ENCODE results near the gene FOXO3. TPM values are rescaled to one million over a fixed set of nuclear protein-coding genes. Genes with fewer than 3 reads are reported as not detected.

FOXO3 gene
- 10 to 100 TPM; 18.1 to 45.2 (median 23.8) TPM for total RNA-seq
- long read RNA-seq, partial matches to known transcripts: 3 of 11 reads
- long read RNA-seq, other reads (novel, unspliced or antisense): 8 of 11 reads

GRCh38 chr6:108560463-108561308, at the start of gene FOXO3:
FOXO3 (plus strand) TSS chr6:108560917; CDS start chr6:108561209, 292 bp downstream.
- H3K36me3 ChIP-seq: peaks cover 0 to 5% (median 0%) of the 10 kb centered on the region in 4 donors
- peaks cover 0 to 51% (median 17%) of the 10 kb centered on the region in 4 donors for H3K4me1 ChIP-seq
- H3K4me3 ChIP-seq: peak within 1 kb of the TSS; percentile 90 to 93 (median 92)
- DNase-seq (peak; percentile 96 to 97 (median 97)), ATAC-seq (peak; percentile 50 to 68 (median 59))
- WGBS (ENCODE audit: insufficient coverage, low coverage, low lambda C conversion rate, missing lambda C conversion rate): 0% methylated on average over 5 of the region's 110 CpGs
- H3K27me3 ChIP-seq: no peaks in the 10 kb centered on the region
- intact Hi-C loops (cut with DNase I): loop anchor here in 1 of 2 donors (10.0 kb wide), 1 partner anchor 94 kb away; no protein-coding TSS in a partner anchor
- TF ChIP-seq CTCF (IDR thresholded peaks at IDR 0.05) (peak in 1 of 4 donors; percentile 7), POLR2A (IDR thresholded peaks at IDR 0.05) (peak; percentile 92)
- peak within 1 kb of the TSS; percentile 91 to 99 (median 98) for H3K27ac ChIP-seq
- H3K9me3 ChIP-seq: no peaks in the 10 kb centered on the region

GRCh38 chr6:108518714-108519576, 41.8 kb upstream of the FOXO3 start:
- DNase-seq (no peak), ATAC-seq (peak; percentile 56 to 68 (median 60))
- intact Hi-C loops (cut with DNase I): no loop called here
- no peak for TF ChIP-seq POLR2A (IDR thresholded peaks at IDR 0.05)
- peak; percentile 36 to 51 (median 50) for TF ChIP-seq CTCF (IDR thresholded peaks at IDR 0.05)
- Histone ChIP-seq H3K36me3 (no peaks in the 10 kb centered on the region), H3K4me3 (no peak overlapping the region), H3K27ac (no peak overlapping the region), H3K27me3 (no peaks in the 10 kb centered on the region), H3K9me3 (no peaks in the 10 kb centered on the region), H3K4me1 (no peaks in the 10 kb centered on the region)
- WGBS (ENCODE audit: insufficient coverage, low coverage, low lambda C conversion rate, missing lambda C conversion rate): 73% methylated on average over 5 of the region's 5 CpGs

- intact Hi-C loops (cut with DNase I): loop anchor here (10.0 kb wide), 2 partner anchors 537 to 547 kb away; no protein-coding TSS in a partner anchor
- DNase-seq (no peak), ATAC-seq (no peak)
- H3K4me1 ChIP-seq: no peaks in the 10 kb centered on the region
- H3K9me3 ChIP-seq: no peaks in the 10 kb centered on the region
- no peak for TF ChIP-seq POLR2A (IDR thresholded peaks at IDR 0.05)
- TF ChIP-seq CTCF (IDR thresholded peaks at IDR 0.05): no peak
- 83% methylated on average over 1 of the region's 1 CpG for WGBS (ENCODE audit: insufficient coverage, low coverage, low lambda C conversion rate, missing lambda C conversion rate)
- H3K27ac ChIP-seq: no peak overlapping the region
- no peak overlapping the region for H3K4me3 ChIP-seq
- no peaks in the 10 kb centered on the region for H3K27me3 ChIP-seq
- H3K36me3 ChIP-seq: no peaks in the 10 kb centered on the region
Observed at GRCh38 chr6:108521616-108522107, 39.1 kb upstream of the FOXO3 start.

DNA sequence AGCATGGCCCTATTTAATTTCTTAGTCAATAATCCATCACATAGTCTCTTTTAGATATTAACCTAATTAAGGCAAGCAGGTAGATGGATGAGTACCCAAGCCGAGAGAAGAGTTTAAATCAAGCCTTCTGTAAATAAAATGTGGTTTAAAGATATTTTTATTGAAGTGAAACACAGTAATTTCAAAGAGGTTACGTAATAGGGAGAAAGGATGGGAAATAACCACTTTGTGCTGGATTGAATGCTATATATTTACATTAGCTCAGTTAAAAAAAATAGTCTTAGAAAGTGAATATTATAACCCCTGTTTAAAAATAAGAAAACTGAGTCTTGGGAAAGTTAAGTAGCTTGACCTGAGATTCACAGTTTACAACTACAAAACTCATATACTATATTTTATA, 37.0 kb upstream of the FOXO3 start:
- Histone ChIP-seq H3K9me3 (no peaks in the 10 kb centered on the region), H3K36me3 (no peaks in the 10 kb centered on the region), H3K4me3 (no peak overlapping the region), H3K4me1 (no peaks in the 10 kb centered on the region), H3K27ac (no peak overlapping the region), H3K27me3 (no peaks in the 10 kb centered on the region)
- WGBS (ENCODE audit: insufficient coverage, low coverage, low lambda C conversion rate, missing lambda C conversion rate): 77% methylated on average over 2 of the region's 2 CpGs
- intact Hi-C loops (cut with DNase I): loop anchor here (10.0 kb wide), 2 partner anchors 539 to 549 kb away; no protein-coding TSS in a partner anchor
- TF ChIP-seq CTCF (IDR thresholded peaks at IDR 0.05) (no peak), POLR2A (IDR thresholded peaks at IDR 0.05) (no peak)
- ATAC-seq (no peak), DNase-seq (no peak)

All from right lobe of liver (tissue), 6 donors.